ENCODE results near the gene DCTN4. TPM values are rescaled to one million over a fixed set of nuclear protein-coding genes. Genes with fewer than 3 reads are reported as not detected.
"Not testable (repeated sequence)": the region's sequence is repeated elsewhere in the genome, so short reads cannot be mapped to it uniquely, and the experiment has no call there.

Gene DCTN4
- total RNA-seq, 3 donors from 2014 or later (not counting 1 experiment from before 2014, with no cell fraction given), result 90.0 to 108 (median 92.0) TPM

DNA sequence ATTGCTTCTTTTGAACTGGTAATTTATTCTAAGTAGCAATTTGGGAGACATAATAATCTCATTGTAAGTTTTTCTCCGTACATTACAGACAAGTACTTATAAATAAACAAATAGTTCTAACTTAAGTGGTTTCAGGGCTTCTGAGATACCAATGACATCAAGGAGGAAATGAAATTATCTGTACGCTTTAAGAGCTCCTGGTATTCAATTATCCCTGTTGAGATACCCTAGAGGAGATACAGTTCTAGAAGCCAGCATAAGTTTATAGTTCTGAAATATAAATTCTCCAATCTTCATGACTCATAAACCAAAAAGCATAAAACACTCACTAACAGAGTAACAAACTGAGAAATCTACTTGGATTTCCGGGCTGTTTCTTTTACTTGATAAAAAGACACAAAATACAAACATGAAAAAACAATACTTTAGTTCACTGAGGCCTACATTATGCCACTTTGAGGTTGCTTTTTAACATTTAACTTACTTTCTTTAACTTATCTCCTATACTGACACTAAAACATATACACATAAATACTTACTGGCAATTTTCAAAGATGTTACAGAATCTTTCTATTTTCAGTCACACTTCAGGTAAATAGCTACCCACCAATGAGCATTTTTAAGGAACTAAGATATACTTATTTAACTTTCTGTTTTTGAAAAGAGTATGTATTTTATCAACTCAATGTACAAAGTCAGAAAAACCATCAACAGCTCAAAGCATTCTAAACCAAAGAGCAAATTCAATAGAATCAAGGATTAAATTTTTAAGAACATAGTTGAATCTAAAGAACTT, 7.5 kb downstream of the DCTN4 start:
- H3K4me1 Mint-ChIP-seq, result peaks cover 16 to 44% of the 10 kb centered on the region in 2 donors
- Histone ChIP-seq H3K4me3 (ENCODE audit: low read length) (no peak overlapping the region), H3K27me3 (ENCODE audit: control insufficient read depth, insufficient read depth, low read length) (no peaks in the 10 kb centered on the region), H3K27ac (ENCODE audit: low read length) (no peak overlapping the region), H3K9me3 (ENCODE audit: control insufficient read depth, insufficient read depth, low read length) (no peaks in the 10 kb centered on the region), H3K4me1 (ENCODE audit: control insufficient read depth, insufficient read depth, low read length) (no peaks in the 10 kb centered on the region), H3K36me3 (ENCODE audit: control insufficient read depth, insufficient read depth, low read length) (peaks cover 65% of the 10 kb centered on the region)
- WGBS (ENCODE audit: insufficient coverage), result 91% methylated on average over 1 of the region's 3 CpGs
- H3K36me3 Mint-ChIP-seq, result peaks cover 9% of the 10 kb centered on the region
- H3K9me3 Mint-ChIP-seq, result no peaks in the 10 kb centered on the region
- no peak overlapping the region for H3K4me3 Mint-ChIP-seq
- no peaks in the 10 kb centered on the region for H3K27me3 Mint-ChIP-seq (ENCODE audit: low read depth in 2 of 2)
- DNase-seq, result no peak
- TF ChIP-seq, protein P1, sequence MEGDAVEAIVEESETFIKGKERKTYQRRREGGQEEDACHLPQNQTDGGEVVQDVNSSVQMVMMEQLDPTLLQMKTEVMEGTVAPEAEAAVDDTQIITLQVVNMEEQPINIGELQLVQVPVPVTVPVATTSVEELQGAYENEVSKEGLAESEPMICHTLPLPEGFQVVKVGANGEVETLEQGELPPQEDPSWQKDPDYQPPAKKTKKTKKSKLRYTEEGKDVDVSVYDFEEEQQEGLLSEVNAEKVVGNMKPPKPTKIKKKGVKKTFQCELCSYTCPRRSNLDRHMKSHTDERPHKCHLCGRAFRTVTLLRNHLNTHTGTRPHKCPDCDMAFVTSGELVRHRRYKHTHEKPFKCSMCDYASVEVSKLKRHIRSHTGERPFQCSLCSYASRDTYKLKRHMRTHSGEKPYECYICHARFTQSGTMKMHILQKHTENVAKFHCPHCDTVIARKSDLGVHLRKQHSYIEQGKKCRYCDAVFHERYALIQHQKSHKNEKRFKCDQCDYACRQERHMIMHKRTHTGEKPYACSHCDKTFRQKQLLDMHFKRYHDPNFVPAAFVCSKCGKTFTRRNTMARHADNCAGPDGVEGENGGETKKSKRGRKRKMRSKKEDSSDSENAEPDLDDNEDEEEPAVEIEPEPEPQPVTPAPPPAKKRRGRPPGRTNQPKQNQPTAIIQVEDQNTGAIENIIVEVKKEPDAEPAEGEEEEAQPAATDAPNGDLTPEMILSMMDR (IDR thresholded peaks at IDR 0.05), result no peak
- intact Hi-C loops (cut with micrococcal nuclease), result no loop called here
- no peak for ATAC-seq
- H3K27ac Mint-ChIP-seq, result peak overlapping the region; percentile 2 to 45

- no peak for ATAC-seq
- Mint-ChIP-seq H3K9me3 (no peaks in the 10 kb centered on the region), H3K27me3 (ENCODE audit: low read depth in 2 of 2) (no peaks in the 10 kb centered on the region), H3K27ac (peak overlapping the region; percentile 2), H3K4me3 (no peak overlapping the region), H3K4me1 (peaks cover 18 to 48% of the 10 kb centered on the region in 2 donors), H3K36me3 (peaks cover 7% of the 10 kb centered on the region)
- Histone ChIP-seq H3K27me3 (ENCODE audit: control insufficient read depth, insufficient read depth, low read length) (no peaks in the 10 kb centered on the region), H3K36me3 (ENCODE audit: control insufficient read depth, insufficient read depth, low read length) (peaks cover 60% of the 10 kb centered on the region), H3K27ac (ENCODE audit: low read length) (no peak overlapping the region), H3K4me3 (ENCODE audit: low read length) (no peak overlapping the region), H3K4me1 (ENCODE audit: control insufficient read depth, insufficient read depth, low read length) (no peaks in the 10 kb centered on the region), H3K9me3 (ENCODE audit: control insufficient read depth, insufficient read depth, low read length) (no peaks in the 10 kb centered on the region)
- 85% methylated on average over 1 of the region's 2 CpGs for WGBS (ENCODE audit: insufficient coverage)
- DNase-seq, result no peak
- intact Hi-C loops (cut with micrococcal nuclease), result no loop called here
- TF ChIP-seq, protein P1 (IDR thresholded peaks at IDR 0.05), result no peak
Measured at GRCh38 chr5:150750469-150750868, 8.3 kb downstream of the DCTN4 start.

DNA sequence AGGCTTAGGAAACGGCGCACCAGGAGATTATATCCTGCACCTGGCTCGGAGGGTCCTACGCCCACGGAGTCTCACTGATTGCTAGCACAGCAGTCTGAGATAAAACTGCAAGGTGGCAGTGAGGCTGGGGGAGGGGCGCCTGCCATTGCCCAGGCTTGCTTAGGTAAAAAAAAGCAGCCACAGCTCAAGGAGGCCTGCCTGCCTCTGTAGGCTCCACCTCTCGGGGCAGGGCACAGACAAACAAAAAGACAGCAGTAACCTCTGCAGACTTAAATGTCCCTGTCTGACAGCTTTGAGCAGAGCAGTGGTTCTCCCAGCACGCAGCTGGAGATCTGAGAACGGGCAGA, 15.7 kb downstream of the DCTN4 start:
- intact Hi-C loops (cut with micrococcal nuclease); H3K27me3 Mint-ChIP-seq (ENCODE audit: low read depth in 2 of 2); H3K36me3 ChIP-seq (ENCODE audit: control insufficient read depth, insufficient read depth, low read length); H3K27ac ChIP-seq (ENCODE audit: low read length); ATAC-seq; H3K27me3 ChIP-seq (ENCODE audit: control insufficient read depth, insufficient read depth, low read length); H3K4me3 ChIP-seq (ENCODE audit: low read length); H3K9me3 ChIP-seq (ENCODE audit: control insufficient read depth, insufficient read depth, low read length); H3K9me3 Mint-ChIP-seq; H3K36me3 Mint-ChIP-seq; DNase-seq; H3K27ac Mint-ChIP-seq; H3K4me1 ChIP-seq (ENCODE audit: control insufficient read depth, insufficient read depth, low read length); H3K4me3 Mint-ChIP-seq: not testable (repeated sequence)
- peaks cover 44 to 51% of the 10 kb centered on the region in 2 donors for H3K4me1 Mint-ChIP-seq
- 96% methylated on average over 9 of the region's 9 CpGs for WGBS (ENCODE audit: insufficient coverage)

DNA sequence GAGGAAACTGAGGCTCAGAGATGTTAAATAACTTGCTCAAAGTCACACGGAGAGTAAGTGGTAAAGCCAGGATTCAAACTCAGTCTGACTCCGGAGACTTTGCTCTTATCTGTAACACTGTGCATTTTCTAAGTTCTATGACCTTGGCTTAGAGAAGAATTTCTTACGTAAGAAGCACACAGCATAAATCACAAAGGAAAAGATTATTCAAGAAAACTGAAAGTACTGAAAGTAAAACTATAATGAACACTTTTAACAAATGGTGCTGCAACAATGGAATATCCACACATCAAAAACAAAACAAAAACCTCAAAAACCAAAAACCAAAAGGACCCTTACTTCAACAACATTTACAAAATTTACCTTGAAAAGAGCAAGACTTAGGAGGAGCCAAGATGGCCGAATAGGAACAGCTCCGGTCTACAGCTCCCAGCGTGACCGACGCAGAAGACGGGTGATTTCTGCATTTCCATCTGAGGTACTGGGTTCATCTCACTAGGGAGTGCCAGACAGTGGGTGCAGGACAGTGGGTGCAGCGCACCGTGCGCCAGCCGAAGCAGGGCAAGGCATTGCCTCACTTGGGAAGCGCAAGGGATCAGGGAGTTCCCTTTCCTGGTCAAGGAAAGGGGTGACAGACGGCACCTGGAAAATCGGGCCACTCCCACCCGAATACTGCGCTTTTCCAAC, 16.2 kb downstream of the DCTN4 start:
- H3K27ac ChIP-seq (ENCODE audit: low read length); H3K4me1 ChIP-seq (ENCODE audit: control insufficient read depth, insufficient read depth, low read length); ATAC-seq; H3K27me3 ChIP-seq (ENCODE audit: control insufficient read depth, insufficient read depth, low read length); DNase-seq; H3K27me3 Mint-ChIP-seq (ENCODE audit: low read depth in 2 of 2); H3K36me3 Mint-ChIP-seq; H3K9me3 ChIP-seq (ENCODE audit: control insufficient read depth, insufficient read depth, low read length); H3K9me3 Mint-ChIP-seq; H3K4me3 Mint-ChIP-seq; H3K4me3 ChIP-seq (ENCODE audit: low read length); intact Hi-C loops (cut with micrococcal nuclease); H3K36me3 ChIP-seq (ENCODE audit: control insufficient read depth, insufficient read depth, low read length): not testable (repeated sequence)
- WGBS (ENCODE audit: insufficient coverage), result 95% methylated on average over 17 of the region's 18 CpGs
- H3K4me1 Mint-ChIP-seq, result peaks cover 49 to 56% of the 10 kb centered on the region in 2 donors
- H3K27ac Mint-ChIP-seq, result peak overlapping the region; percentile 32 to 79

Data from natural killer cell (primary cell).